OCI-LY1 (cell line): ENCODE measurements around the gene RPN1.

Experiments
- CTCF ChIP-seq: fragments of 200-600 bp; sonication (generic), shearing (Covaris generic); IDR thresholded peaks from 2 replicates; pipeline ENCODE4 v1.5.1; 2017; ENCODE audit warnings: mild to moderate bottlenecking, antibody characterized with exemption, low read length, moderate library complexity, mixed read lengths
- EZH2 ChIP-seq: fragments of 200-600 bp; sonication (generic), shearing (Covaris generic); IDR thresholded peaks from 2 replicates; pipeline ENCODE4 v1.8.0; 2017; ENCODE audit warnings: borderline replicate concordance, mixed run types, mild to moderate bottlenecking, antibody characterized with exemption, low read length, moderate library complexity, mixed read lengths

- TF ChIP-seq CTCF (no peak), EZH2 (no peak)
These were observed 31.3 kb downstream of the RPN1 start for GRCh38 chr3:128619146-128619890.
